SKM-1 (cell line): ENCODE data around the gene HINT2.

Experiments
- DNase-seq: peaks from one replicate; lab custom pipeline; 2025; ENCODE audit not compliant: unreplicated experiment; lab: John Stamatoyannopoulos, UW

Gene HINT2

GRCh38 chr9:35781066-35781465 is 33.8 kb downstream of the HINT2 start:
- DNase-seq, result no peak

GRCh38 chr9:35778496-35778895 is 36.3 kb downstream of the HINT2 start:
- DNase-seq, result no peak

- DNase-seq, result no peak
Measured at GRCh38 chr9:35776018-35776417, 38.8 kb downstream of the HINT2 start.

- peak; percentile 49 for DNase-seq
Measured at GRCh38 chr9:35774907-35775635, 39.8 kb downstream of the HINT2 start.

GRCh38 chr9:35771943-35772342 is 42.9 kb downstream of the HINT2 start:
- no peak for DNase-seq

- no peak for DNase-seq
Measured at GRCh38 chr9:35771534-35771933, 43.3 kb downstream of the HINT2 start.

GRCh38 chr9:35771075-35771433 is 43.8 kb downstream of the HINT2 start:
- DNase-seq, result no peak

- no peak for DNase-seq
Measured at GRCh38 chr9:35769763-35770162, 45.1 kb downstream of the HINT2 start.

GRCh38 chr9:35767458-35767857 is 47.4 kb downstream of the HINT2 start:
- DNase-seq, result no peak

GRCh38 chr9:35766997-35767396 is 47.8 kb downstream of the HINT2 start:
- DNase-seq, result no peak

GRCh38 chr9:35763803-35764202 is 51.0 kb downstream of the HINT2 start:
- DNase-seq, result no peak

GRCh38 chr9:35763181-35763580 is 51.7 kb downstream of the HINT2 start:
- DNase-seq, result no peak
